Transverse colon (tissue), 4 donors: Measurements from ENCODE around the gene RPS19BP1. TPM values are rescaled to one million over a fixed set of nuclear protein-coding genes. Genes with fewer than 3 reads are reported as not detected.

Experiments
- DNase-seq: peaks from one replicate; pipeline ENCODE4 v3.0.0-alpha.2; 2019
- H3K27ac ChIP-seq, 4 donors: fragments of 200-600 bp; sonication (generic); 2 replicates each; pipeline ENCODE4 v1.5.1; 2016 to 2018; ENCODE audit warnings: inconsistent platforms in 4 of 4
- H3K27me3 ChIP-seq: fragments of 200-600 bp; sonication (generic); 2 replicates; pipeline ENCODE4 v1.5.1; 2017; ENCODE audit warnings: inconsistent platforms
- H3K36me3 ChIP-seq, 4 donors: fragments of 200-600 bp; sonication (generic); 2 replicates each; pipeline ENCODE4 v1.5.1; 2017 to 2019; ENCODE audit warnings: inconsistent platforms in 4 of 4
- H3K4me1 ChIP-seq, 4 donors: fragments of 200-600 bp; sonication (generic); 2 replicates each; pipeline ENCODE4 v1.5.1; 2017 to 2020; ENCODE audit warnings: inconsistent platforms in 4 of 4
- H3K4me3 ChIP-seq, 4 donors: fragments of 200-600 bp; sonication (generic); 1 replicate in 1 of 4; 2 replicates in 3 of 4; pipeline versions ENCODE4 v1.5.1 to v1.6.1; 2017 to 2019; ENCODE audit warnings: inconsistent platforms in 4 of 4
- H3K9me3 ChIP-seq, 2 donors: fragments of 200-600 bp; sonication (generic); 2 replicates each; pipeline ENCODE4 v1.5.1; 2017 to 2019; ENCODE audit warnings: inconsistent platforms in 2 of 2
- EP300 ChIP-seq: sonication (generic); formaldehyde crosslinking; IDR thresholded peaks from one replicate; pipeline ENCODE4 v1.6.1; 2017; ENCODE audit warnings: antibody characterized with exemption, low read depth
- POLR2A ChIP-seq: fragments of 450-650 bp; IDR thresholded peaks from one replicate; pipeline ENCODE4 v1.6.1; 2016; ENCODE audit warnings: antibody characterized with exemption, mild to moderate bottlenecking, moderate library complexity
- POLR2AphosphoS5 ChIP-seq, 3 donors: sonication (generic); formaldehyde crosslinking; IDR thresholded peaks; one replicate each; pipeline ENCODE4 v1.6.1; 2016; ENCODE audit warnings: antibody characterized with exemption in 3 of 3
- WGBS, 2 donors: methylation state at CpG; one replicate each; pipeline ENCODE4 v1.1.5; 2018; ENCODE audit warnings: low coverage in 1 of 2; 5-methylcytosine and 5-hydroxymethylcytosine counted together
- in situ Hi-C, 4 donors: fragments of 200-750 bp; cut with MboI; loops; one replicate each; pipeline versions ENCODE4 v1.15.0 to v1.15.1; 2017; ENCODE audit warnings: low sequenced_read_pairs in 3 of 4, low pct_ligation_motif_present in 1 of 4, low pct_unique_long_range_greater_than_20kb in 1 of 4
- intact Hi-C: fragments of 100-400 bp; cut with DNase I; formaldehyde crosslinking; loops from one replicate; pipeline ENCODE4 v1.15.1; 2023; ENCODE audit warnings: low total_unique reads
- total RNA-seq, 4 donors: library from RNA; depleted of rRNA; stranded (reverse); fragments of >200 nt; gene quantifications; one replicate each; pipeline ENCODE4 v1.1.0, GENCODE V29; 2016
- TF ChIP-seq, protein P1 (sequence below), 5 experiments: fragments of 200-600 bp in 3 of 5; fragments of 450-650 bp in 2 of 5; sonication (generic) in 3 of 5; IDR thresholded peaks; 1 replicate in 2 of 5; 2 replicates in 3 of 5; pipeline ENCODE4 v1.5.1; 2016 to 2017; ENCODE audit warnings: antibody characterized with exemption in 5 of 5, inconsistent platforms in 3 of 5, mild to moderate bottlenecking in 2 of 5, moderate library complexity in 1 of 5

RPS19BP1 gene
- total RNA-seq, 4 donors from 2014 or later: 20.5 to 153 (median 97.8) TPM

DNA sequence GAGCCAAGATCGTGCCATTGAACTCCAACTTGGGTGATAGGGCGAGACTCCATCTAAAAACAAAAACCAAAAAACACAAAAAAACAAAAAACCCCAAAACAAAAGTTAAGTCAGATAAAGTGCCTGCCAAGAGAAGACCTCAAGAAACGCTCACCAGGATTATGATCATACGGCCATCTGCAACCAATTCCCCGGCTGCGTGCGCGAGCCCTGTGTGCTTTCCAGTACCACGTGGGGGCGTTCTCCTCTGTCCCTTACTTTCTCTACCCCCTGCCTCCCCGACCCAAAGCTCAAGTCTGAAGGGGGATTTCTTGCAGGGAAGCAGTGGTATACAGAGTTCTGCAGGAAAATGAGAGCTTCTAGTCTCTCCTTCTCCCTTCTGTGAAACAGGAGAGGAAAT is 10.5 kb upstream of the RPS19BP1 start:
- TF ChIP-seq, protein P1, sequence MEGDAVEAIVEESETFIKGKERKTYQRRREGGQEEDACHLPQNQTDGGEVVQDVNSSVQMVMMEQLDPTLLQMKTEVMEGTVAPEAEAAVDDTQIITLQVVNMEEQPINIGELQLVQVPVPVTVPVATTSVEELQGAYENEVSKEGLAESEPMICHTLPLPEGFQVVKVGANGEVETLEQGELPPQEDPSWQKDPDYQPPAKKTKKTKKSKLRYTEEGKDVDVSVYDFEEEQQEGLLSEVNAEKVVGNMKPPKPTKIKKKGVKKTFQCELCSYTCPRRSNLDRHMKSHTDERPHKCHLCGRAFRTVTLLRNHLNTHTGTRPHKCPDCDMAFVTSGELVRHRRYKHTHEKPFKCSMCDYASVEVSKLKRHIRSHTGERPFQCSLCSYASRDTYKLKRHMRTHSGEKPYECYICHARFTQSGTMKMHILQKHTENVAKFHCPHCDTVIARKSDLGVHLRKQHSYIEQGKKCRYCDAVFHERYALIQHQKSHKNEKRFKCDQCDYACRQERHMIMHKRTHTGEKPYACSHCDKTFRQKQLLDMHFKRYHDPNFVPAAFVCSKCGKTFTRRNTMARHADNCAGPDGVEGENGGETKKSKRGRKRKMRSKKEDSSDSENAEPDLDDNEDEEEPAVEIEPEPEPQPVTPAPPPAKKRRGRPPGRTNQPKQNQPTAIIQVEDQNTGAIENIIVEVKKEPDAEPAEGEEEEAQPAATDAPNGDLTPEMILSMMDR (IDR thresholded peaks at IDR 0.05): peak in 2 of 5 experiments; percentile 8 to 17
- TF ChIP-seq POLR2AphosphoS5 (IDR thresholded peaks at IDR 0.05) (no peak), POLR2A (no peak), EP300 (no peak)
- Histone ChIP-seq H3K9me3 (no peaks in the 10 kb centered on the region), H3K27ac (no peak overlapping the region), H3K27me3 (peaks cover 37% of the 10 kb centered on the region), H3K4me1 (no peaks in the 10 kb centered on the region), H3K36me3 (no peaks in the 10 kb centered on the region), H3K4me3 (no peak overlapping the region)
- WGBS, 2 donors: 17% methylated on average over 8 to 11 of the region's 11 CpGs
- in situ Hi-C loops (loop anchor here in 3 of 4 donors (10.0 to 25.0 kb wide), 3 partner anchors 381 to 819 kb away; partner anchors contain the start of genes SGSM3 (in 3 of the 3) and CBX7 (in 1 of the 3)), intact Hi-C loops (no loop called here)
- DNase-seq: no peak

- intact Hi-C loops (loop anchor here (5.0 kb wide), 2 partner anchors 484 to 809 kb away; partner anchors contain the start of gene ADSL), in situ Hi-C loops (loop anchor here (5.0 to 25.0 kb wide), 5 partner anchors 376 to 824 kb away; partner anchors contain the start of genes SGSM3 (in 3 of the 4), ADSL (in 1 of the 4) and CBX7 (in 1 of the 4))
- no peaks in the 10 kb centered on the region for H3K36me3 ChIP-seq
- H3K27me3 ChIP-seq: peaks cover 3% of the 10 kb centered on the region
- H3K4me3 ChIP-seq: no peak overlapping the region
- WGBS, 2 donors: 45 to 83% methylated on average over 1 to 2 of the region's 2 CpGs
- DNase-seq: no peak
- H3K9me3 ChIP-seq: no peaks in the 10 kb centered on the region
- H3K27ac ChIP-seq: no peak overlapping the region
- TF ChIP-seq POLR2AphosphoS5 (IDR thresholded peaks at IDR 0.05): no peak
- no peak for TF ChIP-seq EP300
- TF ChIP-seq, protein P1 (IDR thresholded peaks at IDR 0.05): no peak
- H3K4me1 ChIP-seq: peaks cover 0 to 7% (median 3%) of the 10 kb centered on the region in 4 donors
Measured at GRCh38 chr22:39537975-39538374, 5.4 kb upstream of the RPS19BP1 start.

DNA sequence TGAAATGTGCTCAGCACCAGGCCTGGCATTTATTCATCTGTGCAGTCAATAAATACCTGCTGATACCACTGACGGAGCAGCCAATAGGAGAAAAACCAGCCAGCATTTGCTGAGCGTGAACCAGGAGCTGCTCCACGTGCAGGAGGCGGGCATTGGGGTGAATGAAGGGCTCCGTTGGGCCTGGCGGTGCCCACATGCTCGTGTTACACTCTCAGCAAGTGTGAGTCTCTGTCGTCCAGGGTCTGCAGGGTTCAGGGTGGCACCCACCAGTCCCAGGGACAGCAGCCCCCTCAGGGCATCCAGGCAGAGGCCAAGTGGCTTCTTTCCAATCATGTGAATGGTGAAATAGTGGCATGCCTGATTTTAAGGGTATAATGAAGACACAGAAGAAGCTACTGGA is 4.2 kb upstream of the RPS19BP1 start:
- TF ChIP-seq, protein P1 (IDR thresholded peaks at IDR 0.05): no peak
- TF ChIP-seq POLR2A (no peak), POLR2AphosphoS5 (IDR thresholded peaks at IDR 0.05) (no peak), EP300 (no peak)
- in situ Hi-C loops: loop anchor here (5.0 to 25.0 kb wide), 5 partner anchors 374 to 826 kb away; partner anchors contain the start of genes SGSM3 (in 3 of the 4), ADSL (in 1 of the 4) and CBX7 (in 1 of the 4)
- intact Hi-C loops: loop anchor here (5.0 kb wide), 2 partner anchors 486 to 811 kb away; partner anchors contain the start of gene ADSL

DNA sequence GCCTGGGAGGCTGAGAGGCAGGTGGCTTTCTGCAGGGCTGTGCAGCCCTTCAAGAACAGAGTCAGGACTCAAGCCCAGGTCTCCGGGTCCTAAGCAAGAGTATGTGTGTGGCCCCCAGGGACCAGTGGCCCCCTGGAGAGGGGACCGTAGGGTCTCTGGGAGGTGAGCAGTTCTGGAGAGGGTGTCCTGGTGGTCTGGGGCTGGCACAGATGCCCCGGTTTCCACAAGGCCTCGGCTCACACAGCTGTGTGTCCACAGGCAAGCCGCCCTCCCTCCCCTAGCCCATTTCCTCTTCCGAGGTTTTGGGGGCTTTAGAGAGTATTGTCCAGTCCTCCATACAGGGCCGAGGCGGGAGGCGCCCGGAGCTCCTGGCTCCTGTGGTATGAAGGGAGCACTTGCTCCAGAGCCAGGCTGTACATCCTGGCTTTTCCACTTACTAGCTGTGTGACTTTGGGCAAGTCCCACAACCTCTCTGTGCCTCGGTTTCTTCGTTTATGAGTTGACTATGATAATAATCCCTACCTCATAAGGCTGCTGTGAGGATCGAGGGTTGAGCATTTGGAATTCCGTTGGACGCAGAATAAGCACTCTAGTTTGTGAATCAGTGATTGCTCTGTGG is 3.4 kb upstream of the RPS19BP1 start:
- H3K36me3 ChIP-seq: no peaks in the 10 kb centered on the region
- no peak overlapping the region for H3K4me3 ChIP-seq
- H3K9me3 ChIP-seq: no peaks in the 10 kb centered on the region
- in situ Hi-C loops: loop anchor here (5.0 to 25.0 kb wide), 5 partner anchors 374 to 826 kb away; partner anchors contain the start of genes SGSM3 (in 3 of the 4), ADSL (in 1 of the 4) and CBX7 (in 1 of the 4)
- H3K27ac ChIP-seq: no peak overlapping the region
- peaks cover 11 to 19% (median 12%) of the 10 kb centered on the region in 4 donors for H3K4me1 ChIP-seq
- no peaks in the 10 kb centered on the region for H3K27me3 ChIP-seq
- 85% methylated on average over 15 of the region's 15 CpGs; no CpG with 5 or more reads in 1 of the 2 donors for WGBS, 2 donors
- intact Hi-C loops: loop anchor here (5.0 kb wide), 2 partner anchors 486 to 811 kb away; partner anchors contain the start of gene ADSL
- no peak for TF ChIP-seq POLR2A
- no peak for TF ChIP-seq POLR2AphosphoS5 (IDR thresholded peaks at IDR 0.05)
- TF ChIP-seq EP300: no peak
- TF ChIP-seq, protein P1 (IDR thresholded peaks at IDR 0.05): no peak
- DNase-seq: no peak

More for the DNA sequence above, 4.2 kb upstream of the RPS19BP1 start:
- DNase-seq: no peak
- Histone ChIP-seq H3K27me3 (no peaks in the 10 kb centered on the region), H3K9me3 (no peaks in the 10 kb centered on the region), H3K36me3 (no peaks in the 10 kb centered on the region), H3K4me1 (peaks cover 3 to 11% (median 5%) of the 10 kb centered on the region in 4 donors), H3K27ac (no peak overlapping the region), H3K4me3 (no peak overlapping the region)
- 71% methylated on average over 8 of the region's 8 CpGs; no CpG with 5 or more reads in 1 of the 2 donors for WGBS, 2 donors
